HCT116 (cell line): ENCODE results near the gene TLK1. TPM values are rescaled to one million over a fixed set of nuclear protein-coding genes. Genes with fewer than 3 reads are reported as not detected.

ENCODE experiments used
- ATAC-seq: fragments of 200-7000 bp; cut with Tn5 transposase; 2 replicates; pipeline ENCODE4 v1.9.1; 2020; ENCODE audit warnings: mild to moderate bottlenecking, moderate library complexity
- BruUV-seq: library from RNA; stranded (reverse); fragments of 400-500 nt; replicated peaks from 2 replicates; lab custom pipeline; 2021; lab: Mats Ljungman, UMichigan
- CTCF ChIA-PET: fragments of 300-600 bp; sonication (Branson Sonifier 250); formaldehyde crosslinking; loops from one replicate; lab custom pipeline; 2021; ENCODE audit warnings: antibody characterized with exemption; lab: Charles Lee
- POLR2A ChIA-PET: fragments of 300-600, 350-600 bp; sonication (Branson Sonifier 250); formaldehyde crosslinking; loops from one replicate; lab custom pipeline; 2021; ENCODE audit warnings: antibody characterized with exemption; lab: Charles Lee
- RAD21 ChIA-PET, 2 experiments: fragments of 300-600 bp; sonication (Branson Sonifier 250); formaldehyde crosslinking; loops; one replicate each; lab custom pipeline; 2023; ENCODE audit warnings: low total read pairs in 2 of 2; ENCODE audit not compliant: uncharacterized antibody in 2 of 2, unreplicated experiment in 2 of 2, low non-redundant PET in 1 of 2; lab: Charles Lee
- DNase-seq: peaks from one replicate; pipeline ENCODE4 v3.0.0-alpha.2; 2010; ENCODE audit warnings: low read depth, low spot score
- H2AFZ ChIP-seq: fragments of 200-600 bp; shearing (Covaris generic), sonication (generic); 2 replicates; pipeline ENCODE4 v1.6.1; 2017; ENCODE audit warnings: low read depth, mixed run types, mixed read lengths, antibody characterized with exemption, low read length; ENCODE audit not compliant: poor library complexity, severe bottlenecking
- H3K27ac ChIP-seq: 2 replicates; pipeline ENCODE4 v1.5.1; 2012; ENCODE audit warnings: low read depth, low read length
- H3K27me3 ChIP-seq: fragments of 200-600 bp; sonication (generic); 2 replicates; pipeline ENCODE4 v1.6.1; 2016; ENCODE audit warnings: mixed run types, low read length, mixed read lengths; ENCODE audit not compliant: insufficient read depth
- H3K36me3 ChIP-seq, 2 experiments: fragments of 200-500 bp in 1 of 2; fragments of 200-600 bp in 1 of 2; sonication (Bioruptor generic) in 1 of 2; sonication (generic) in 1 of 2; 2 replicates each; pipeline versions ENCODE4 v1.5.1 to v1.6.1; 2014 to 2016; ENCODE audit warnings: low read length in 2 of 2, inconsistent platforms in 1 of 2, mixed read lengths in 1 of 2, mixed run types in 1 of 2; ENCODE audit not compliant: insufficient read depth in 2 of 2, control insufficient read depth in 1 of 2
- H3K4me1 ChIP-seq, 2 experiments: fragments of 200-600 bp in 1 of 2; sonication (generic) in 1 of 2; 2 replicates each; pipeline versions ENCODE4 v1.5.1 to v1.6.1; 2012 to 2017; ENCODE audit warnings: low read length in 2 of 2, inconsistent platforms in 1 of 2, mild to moderate bottlenecking in 1 of 2, mixed read lengths in 1 of 2, mixed run types in 1 of 2, moderate library complexity in 1 of 2; ENCODE audit not compliant: insufficient read depth in 2 of 2, control insufficient read depth in 1 of 2
- H3K4me2 ChIP-seq: fragments of 200-600 bp; sonication (generic); 2 replicates; pipeline ENCODE4 v1.6.1; 2017; ENCODE audit warnings: mixed run types, low read length, mixed read lengths
- H3K4me3 ChIP-seq, 2 experiments: fragments of 200-600 bp in 1 of 2; sonication (generic) in 1 of 2; replicated peaks in 1 of 2; 2 replicates each; pipeline ENCODE4 v1.5.1; 2011 to 2016; ENCODE audit warnings: low read length in 2 of 2, control low read depth in 1 of 2, low read depth in 1 of 2, mild to moderate bottlenecking in 1 of 2, mixed read lengths in 1 of 2, mixed run types in 1 of 2
- H3K79me2 ChIP-seq: fragments of 200-600 bp; sonication (generic); 2 replicates; pipeline ENCODE4 v1.6.1; 2017; ENCODE audit warnings: mild to moderate bottlenecking, mixed run types, low read length, moderate library complexity, mixed read lengths; ENCODE audit not compliant: insufficient read depth
- H3K9ac ChIP-seq: fragments of 200-600 bp; sonication (generic); 2 replicates; pipeline ENCODE4 v1.6.1; 2016; ENCODE audit warnings: low read length, mixed read lengths
- H3K9me2 ChIP-seq: fragments of 200-600 bp; sonication (generic), shearing (Covaris generic); 2 replicates; pipeline ENCODE4 v1.6.1; 2017; ENCODE audit warnings: mixed run types, mild to moderate bottlenecking, moderate library complexity; ENCODE audit not compliant: insufficient read depth
- H3K9me3 ChIP-seq, 2 experiments: fragments of 200-500 bp in 1 of 2; fragments of 200-600 bp in 1 of 2; sonication (Bioruptor generic) in 1 of 2; sonication (generic) in 1 of 2; 2 replicates each; pipeline ENCODE4 v1.6.1; 2014 to 2017; ENCODE audit warnings: low read length in 2 of 2, mixed read lengths in 2 of 2, inconsistent platforms in 1 of 2, low read depth in 1 of 2, mild to moderate bottlenecking in 1 of 2, mixed run types in 1 of 2, moderate library complexity in 1 of 2; ENCODE audit not compliant: control insufficient read depth in 1 of 2, insufficient read depth in 1 of 2
- H4K20me1 ChIP-seq: fragments of 200-600 bp; sonication (generic), shearing (Covaris generic); 2 replicates; pipeline ENCODE4 v1.6.1; 2017; ENCODE audit warnings: mixed run types, mild to moderate bottlenecking, moderate library complexity; ENCODE audit not compliant: insufficient read depth
- ATF3 ChIP-seq: IDR thresholded peaks from 2 replicates; pipeline ENCODE4 v1.6.1; 2012
- CBX3 ChIP-seq: IDR thresholded peaks from 2 replicates; pipeline ENCODE4 v1.6.1; 2012; ENCODE audit warnings: low read depth
- CEBPB ChIP-seq: IDR thresholded peaks from 2 replicates; pipeline ENCODE4 v1.6.1; 2012; ENCODE audit warnings: low read depth
- CTCF ChIP-seq, 3 experiments: fragments of 200-600 bp in 1 of 3; sonication (generic) in 1 of 3; IDR thresholded peaks in 2 of 3; conservative IDR thresholded peaks in 1 of 3; 2 replicates each; pipeline ENCODE4 v1.5.1; 2012 to 2017; ENCODE audit warnings: low read depth in 2 of 3, low read length in 2 of 3, antibody characterized with exemption in 1 of 3, borderline replicate concordance in 1 of 3, control low read depth in 1 of 3, mild to moderate bottlenecking in 1 of 3, mixed read lengths in 1 of 3, mixed run types in 1 of 3, moderate library complexity in 1 of 3; ENCODE audit not compliant: insufficient read depth in 1 of 3
- ELF1 ChIP-seq: IDR thresholded peaks from 2 replicates; pipeline ENCODE4 v1.6.1; 2012; ENCODE audit warnings: low read depth, borderline replicate concordance
- EZH2phosphoT487 ChIP-seq: fragments of 200-600 bp; IDR thresholded peaks from 2 replicates; pipeline ENCODE4 v1.6.1; 2018; ENCODE audit warnings: antibody characterized with exemption, borderline replicate concordance
- JUND ChIP-seq: IDR thresholded peaks from 2 replicates; pipeline ENCODE4 v1.6.1; 2012
- POLR2A ChIP-seq: IDR thresholded peaks from 2 replicates; pipeline ENCODE4 v1.7.0; 2011; ENCODE audit warnings: borderline replicate concordance; ENCODE audit not compliant: insufficient read depth, insufficient read length; ENCODE audit errors: extremely low read depth
- RAD21 ChIP-seq: IDR thresholded peaks from 2 replicates; pipeline ENCODE4 v1.6.1; 2012; ENCODE audit warnings: low read depth, mild to moderate bottlenecking
- REST ChIP-seq: IDR thresholded peaks from 2 replicates; pipeline ENCODE4 v1.6.1; 2012; ENCODE audit warnings: low read depth
- SIN3A ChIP-seq: IDR thresholded peaks from 2 replicates; pipeline ENCODE4 v1.6.1; 2012; ENCODE audit warnings: low read depth
- SRF ChIP-seq: IDR thresholded peaks from 2 replicates; pipeline ENCODE4 v1.6.1; 2012; ENCODE audit warnings: low read depth
- intact Hi-C: fragments of 100-400 bp; cut with micrococcal nuclease; formaldehyde crosslinking; loops from 2 replicates; pipeline ENCODE4 v1.10.0; 2022
- total RNA-seq: library from RNA; stranded (reverse); gene quantifications from one replicate; pipeline ENCODE4 v1.2.1, GENCODE V29; 2021; ENCODE audit not compliant: unreplicated experiment

Gene TLK1
- total RNA-seq, 1 experiment from 2014 or later: 57.7 TPM

GRCh38 chr2:170991398-170992182, 169.1 kb downstream of the TLK1 start:
- Histone ChIP-seq H3K27me3 (no peaks in the 10 kb centered on the region), H4K20me1 (no peaks in the 10 kb centered on the region), H3K9me2 (no peaks in the 10 kb centered on the region), H3K4me2 (no peak overlapping the region), H3K36me3 (peaks cover 8 to 13% of the 10 kb centered on the region in 2 experiments; a peak in 3 of 4 replicates), H3K4me1 (no peaks in the 10 kb centered on the region), H3K9me3 (no peaks in the 10 kb centered on the region), H3K9ac (no peak overlapping the region), H3K4me3 (no peak overlapping the region), H3K27ac (no peak overlapping the region), H3K79me2 (no peaks in the 10 kb centered on the region), H2AFZ (no peak overlapping the region)
- no peak for ATAC-seq
- no peak for DNase-seq
- no TSS peak for BruUV-seq
- ChIA-PET POLR2A (no interaction called here), RAD21 (no interaction called here), CTCF (interaction anchor here (1.0 kb wide), 1 partner anchor 576 kb away, joined by 3 read pairs; no protein-coding TSS in a partner anchor)
- intact Hi-C loops: no loop called here
- no peak for TF ChIP-seq POLR2A
- peak; percentile 19; the same call in 1 of the 2 replicates for TF ChIP-seq RAD21
- peak in 1 of 3 experiments; percentile 37; a peak in 2 of 6 replicates for TF ChIP-seq CTCF (IDR thresholded peaks at IDR 0.05 in 2 of 3, conservative IDR thresholded peaks at IDR 0.05 in 1 of 3; ENCODE audit: borderline replicate concordance in 1 of 3, insufficient read depth in 1 of 3, low read depth in 2 of 3, low read length in 2 of 3)
- TF ChIP-seq SRF: no peak

- POLR2A ChIA-PET: no interaction called here
- CTCF ChIA-PET: no interaction called here
- H3K4me3 ChIP-seq: no peak overlapping the region
- no peak overlapping the region for H3K9ac ChIP-seq
- no peaks in the 10 kb centered on the region for H4K20me1 ChIP-seq
- H2AFZ ChIP-seq: no peak overlapping the region
- no peak for ATAC-seq
- no peaks in the 10 kb centered on the region for H3K27me3 ChIP-seq
- no peak for DNase-seq
- H3K79me2 ChIP-seq: no peaks in the 10 kb centered on the region
- H3K4me1 ChIP-seq: no peaks in the 10 kb centered on the region
- no peak overlapping the region for H3K4me2 ChIP-seq
- H3K36me3 ChIP-seq: no peaks in the 10 kb centered on the region
- intact Hi-C loops: no loop called here
- TF ChIP-seq CBX3 (no peak), CEBPB (no peak), JUND (no peak), ELF1 (no peak), SIN3A (no peak), EZH2phosphoT487 (no peak), ATF3 (no peak), POLR2A (no peak), SRF (no peak), REST (no peak)
- BruUV-seq: no TSS peak
- RAD21 ChIA-PET: no interaction called here
- H3K9me2 ChIP-seq: no peaks in the 10 kb centered on the region
- H3K27ac ChIP-seq: no peak overlapping the region
- no peaks in the 10 kb centered on the region for H3K9me3 ChIP-seq
Measured at GRCh38 chr2:170986566-170987258, 174.0 kb downstream of the TLK1 start.
